Stimulated activated CD4-positive, alpha-beta T cell treated with anti-CD3 and anti-CD28 coated beads, Interleukin-4, amount 100 ng/mL, for 24 hours (primary cell): ENCODE data around the gene MEDAG.
"Not testable (repeated sequence)": the region's sequence is repeated elsewhere in the genome, so short reads cannot be mapped to it uniquely, and the experiment has no call there.

Experiments
- DNase-seq: peaks from one replicate; pipeline ENCODE4 v3.0.0-alpha.2; 2020

The MEDAG gene

GRCh38 chr13:30910676-30911075, 4.6 kb downstream of the MEDAG start:
- DNase-seq = no peak

DNA sequence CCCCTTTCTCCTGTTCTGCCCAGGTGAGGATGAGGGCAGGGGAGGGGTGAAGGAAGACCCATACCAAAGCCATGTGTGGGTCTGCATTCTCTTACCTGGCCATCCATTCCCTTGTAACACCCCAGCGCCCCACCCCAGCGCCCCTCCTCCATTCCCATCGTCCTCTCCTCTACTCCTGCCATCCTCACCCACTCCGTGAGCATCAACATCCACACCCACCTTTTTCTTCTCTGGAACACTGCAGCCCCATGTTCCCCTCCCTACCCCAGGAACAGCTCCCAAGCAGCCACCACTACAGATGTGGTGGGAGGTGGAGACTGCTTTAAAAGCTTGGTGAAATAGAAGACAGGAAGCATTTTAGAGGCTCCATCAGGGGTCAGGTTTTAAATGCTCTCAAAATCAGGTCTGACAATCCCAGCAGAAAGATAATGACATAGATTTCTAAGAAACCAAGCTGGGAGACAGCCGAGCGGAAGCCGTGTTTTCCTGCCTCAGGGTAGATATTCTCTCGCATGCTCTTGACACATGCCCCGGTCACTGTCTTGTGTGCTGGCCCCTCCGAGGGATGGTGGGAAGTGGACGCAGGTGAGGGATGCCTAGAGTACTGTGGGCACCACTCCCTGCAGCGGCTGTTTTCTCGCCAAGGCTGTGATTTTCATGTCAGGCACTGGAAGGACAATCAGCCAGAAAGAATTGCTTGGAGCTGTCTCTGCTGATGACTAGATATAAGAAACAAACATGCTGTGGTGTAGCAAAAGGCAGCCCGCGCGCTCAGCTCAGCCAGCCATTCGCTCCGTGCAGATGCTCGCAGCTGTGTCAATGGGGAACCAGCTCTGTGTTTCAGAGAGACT, 9.8 kb downstream of the MEDAG start:
- no peak for DNase-seq

- no peak for DNase-seq
Measured at GRCh38 chr13:30916991-30917390, 10.9 kb downstream of the MEDAG start.

GRCh38 chr13:30918662-30919405, 12.8 kb downstream of the MEDAG start:
- no peak for DNase-seq

- DNase-seq = no peak
Measured at GRCh38 chr13:30920162-30920909, 14.3 kb downstream of the MEDAG start.

DNA sequence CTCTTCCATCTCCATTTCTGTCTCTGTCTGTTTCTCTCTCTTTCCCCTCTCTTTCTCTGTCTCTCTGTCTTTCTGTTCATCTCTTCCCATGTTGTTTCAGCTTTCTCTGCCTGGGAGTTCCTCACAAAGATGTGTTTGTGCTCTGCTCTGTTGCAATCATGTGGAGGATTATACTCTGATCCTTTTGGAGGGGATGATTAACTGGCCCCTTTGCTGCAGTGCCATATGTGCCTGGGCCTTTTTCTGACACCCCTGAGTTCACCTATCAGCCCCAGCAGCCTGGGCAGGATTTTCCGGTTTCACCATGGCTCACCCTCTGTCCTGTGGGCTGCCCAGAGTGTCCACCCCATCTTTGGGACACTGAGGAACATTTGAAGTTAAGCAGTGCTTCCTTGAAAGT, 17.3 kb downstream of the MEDAG start:
- no peak for DNase-seq

- DNase-seq = no peak
Measured at GRCh38 chr13:30924721-30925120, 18.6 kb downstream of the MEDAG start.

- DNase-seq = no peak
Measured at GRCh38 chr13:30925429-30925828, 19.4 kb downstream of the MEDAG start.

DNA sequence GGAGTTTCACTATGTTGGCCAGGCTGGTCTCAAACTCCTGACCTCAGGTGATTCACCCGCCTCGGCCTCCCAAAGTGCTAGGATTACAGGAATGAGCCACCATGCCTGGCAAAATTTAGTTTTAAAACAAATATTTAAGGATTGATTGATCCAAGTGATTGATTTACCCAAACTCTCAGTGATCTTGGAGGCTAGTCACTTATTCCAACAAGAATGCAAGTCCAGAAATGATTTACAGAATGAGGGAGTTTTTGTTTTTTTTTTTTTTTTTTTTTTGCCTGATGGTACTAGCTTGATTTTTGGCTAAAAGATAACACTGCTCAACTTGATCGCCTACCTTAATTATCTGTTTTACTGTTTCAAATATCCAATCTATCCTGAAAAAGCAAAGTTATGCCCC, 20.7 kb downstream of the MEDAG start:
- DNase-seq = no peak

GRCh38 chr13:30927188-30927587, 21.1 kb downstream of the MEDAG start:
- DNase-seq = not testable (repeated sequence)

GRCh38 chr13:30927595-30927994, 21.5 kb downstream of the MEDAG start:
- DNase-seq = no peak

GRCh38 chr13:30928978-30929377, 22.9 kb downstream of the MEDAG start:
- no peak for DNase-seq

DNA sequence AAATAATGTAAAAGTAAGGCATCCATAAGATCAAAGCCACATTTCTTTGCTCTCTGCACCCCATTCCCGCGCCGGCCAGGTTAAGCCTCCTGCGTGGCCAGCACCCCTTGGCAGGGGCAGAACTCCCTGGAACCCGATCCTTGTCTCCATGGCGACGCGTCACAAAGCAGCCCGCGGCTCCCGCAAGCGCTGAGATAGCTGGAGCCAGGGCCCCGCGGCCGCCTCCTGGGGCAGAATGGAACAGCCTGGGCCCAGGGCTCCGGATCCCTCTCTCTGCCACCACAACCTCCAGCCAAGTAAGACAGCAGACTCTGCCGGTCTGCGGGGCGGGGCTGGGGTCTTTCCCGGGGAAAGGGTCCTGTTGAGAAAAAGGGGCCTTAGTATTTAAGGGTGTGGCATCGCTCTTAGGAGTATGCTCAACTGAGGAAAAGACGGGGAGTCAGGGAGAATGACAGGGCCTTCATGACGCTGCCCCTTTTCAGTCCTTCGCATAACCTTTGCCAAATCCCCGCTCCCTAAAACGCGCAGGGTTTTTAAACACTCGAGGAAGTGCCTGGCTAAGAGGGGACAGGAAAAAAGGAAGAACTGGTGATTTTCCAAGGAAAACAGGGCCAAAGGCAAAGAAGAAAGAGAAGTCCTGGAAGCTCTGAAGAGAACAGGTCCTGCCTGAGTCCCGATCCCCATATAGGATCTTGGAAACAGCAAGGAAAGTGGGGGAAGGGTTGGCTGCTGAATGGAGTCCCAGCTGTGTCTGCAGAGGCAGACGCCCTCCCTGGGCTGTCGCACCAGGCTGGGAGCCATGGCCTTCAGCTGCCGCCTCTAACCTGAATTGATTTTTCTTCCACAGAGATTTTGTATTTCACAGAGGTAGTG, 26.6 kb downstream of the MEDAG start, which contains the start of gene TEX26:
TEX26 (plus strand) TSS at position 176 of the 873 bp plus-strand sequence; CDS start at position 236, 60 bp downstream.
- DNase-seq = no peak

- DNase-seq = no peak
Measured at GRCh38 chr13:30933354-30933670, 27.2 kb downstream of the MEDAG start.

DNA sequence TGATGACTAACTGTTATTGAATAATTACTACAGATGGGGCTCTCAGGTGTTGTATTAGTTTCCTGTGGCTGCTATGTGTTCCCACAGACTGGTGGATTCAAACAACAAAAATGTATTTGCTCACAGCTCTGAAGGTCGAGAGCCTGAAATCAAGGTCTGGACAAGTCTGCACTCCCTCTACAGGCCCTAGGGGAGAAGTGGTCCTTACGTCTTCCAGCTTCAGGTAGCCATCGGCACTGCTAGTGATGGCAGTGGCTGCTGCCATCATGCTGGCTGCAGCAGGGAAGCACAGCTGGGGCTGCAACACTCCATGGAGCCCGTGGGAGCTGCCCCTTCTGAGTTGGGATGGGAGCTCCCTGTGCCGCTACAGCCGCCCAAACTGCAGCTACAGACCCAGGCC, 28.3 kb downstream of the MEDAG start:
- no peak for DNase-seq

GRCh38 chr13:30934803-30935202, 28.7 kb downstream of the MEDAG start:
- no peak for DNase-seq

DNA sequence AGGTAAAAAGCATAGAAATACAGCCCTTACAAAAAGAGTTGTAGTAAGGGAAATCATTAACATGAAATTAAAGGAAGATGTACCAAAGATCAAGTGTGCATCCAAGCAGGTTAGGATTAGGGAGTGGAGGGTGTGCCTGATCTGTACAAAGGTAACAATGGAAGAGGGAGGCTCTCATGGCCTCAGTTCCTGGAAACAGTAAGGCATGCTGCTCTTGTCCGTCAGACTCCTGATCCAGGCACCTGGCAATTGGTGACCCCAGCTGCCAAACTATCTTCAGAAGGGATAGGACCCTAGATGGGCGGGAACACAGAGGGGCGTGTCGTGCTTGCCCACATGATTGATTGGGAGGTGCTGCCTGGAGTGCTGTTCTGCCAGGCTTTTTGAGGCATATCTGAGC, 30.9 kb downstream of the MEDAG start:
- DNase-seq = no peak

DNA sequence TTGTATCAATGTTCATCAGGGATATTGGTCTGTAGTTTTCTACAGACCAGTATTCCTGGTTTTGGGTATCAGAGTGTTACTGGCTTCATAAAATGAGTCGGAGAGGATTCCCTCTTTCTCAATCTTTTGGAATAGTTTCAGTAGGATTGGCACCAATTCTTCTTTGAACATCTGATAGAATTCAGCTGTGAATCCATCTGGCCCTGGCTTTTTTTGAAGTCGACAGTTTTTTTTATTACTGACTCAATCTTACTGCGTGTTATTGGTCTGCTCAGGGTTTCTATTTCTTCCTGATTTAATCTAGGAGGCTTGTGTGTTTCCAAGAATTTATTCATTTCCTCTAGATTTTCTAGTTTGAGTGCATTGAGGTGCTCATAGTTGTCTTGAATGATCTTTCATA, 37.8 kb downstream of the MEDAG start:
- no peak for DNase-seq

DNA sequence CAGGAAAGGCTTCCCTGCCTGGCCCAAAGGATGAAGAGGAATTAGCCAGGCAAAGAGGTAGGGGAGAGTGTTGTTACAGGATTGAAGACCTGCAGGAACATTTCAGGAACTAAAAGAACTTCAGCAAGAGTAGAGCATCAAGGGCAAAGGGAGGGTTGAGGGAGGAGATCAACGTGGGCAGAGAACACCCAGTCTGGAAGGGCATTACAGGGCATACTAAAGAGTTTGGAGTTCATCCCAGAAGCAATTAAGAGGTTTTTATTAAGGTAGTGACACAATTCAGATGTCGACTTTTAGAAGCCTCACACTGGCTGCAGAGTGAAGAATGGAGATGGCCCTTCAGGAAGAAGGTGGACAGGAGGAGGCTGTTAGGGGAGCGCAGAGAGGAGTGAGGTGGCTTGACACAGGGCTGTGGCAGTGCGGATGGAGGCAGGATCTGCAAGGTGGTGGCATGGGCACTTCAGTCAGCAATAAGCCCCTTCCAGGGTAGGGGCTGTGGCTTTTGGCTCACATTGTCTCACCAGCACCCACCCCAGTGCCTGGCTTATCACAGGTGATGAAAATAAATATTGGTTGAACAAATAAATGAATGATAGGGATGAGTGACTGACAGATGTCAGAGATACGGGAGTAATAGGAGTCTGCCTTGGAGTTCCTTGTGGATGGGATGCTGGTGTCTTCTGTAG, 51.3 kb downstream of the MEDAG start:
- DNase-seq = no peak

DNA sequence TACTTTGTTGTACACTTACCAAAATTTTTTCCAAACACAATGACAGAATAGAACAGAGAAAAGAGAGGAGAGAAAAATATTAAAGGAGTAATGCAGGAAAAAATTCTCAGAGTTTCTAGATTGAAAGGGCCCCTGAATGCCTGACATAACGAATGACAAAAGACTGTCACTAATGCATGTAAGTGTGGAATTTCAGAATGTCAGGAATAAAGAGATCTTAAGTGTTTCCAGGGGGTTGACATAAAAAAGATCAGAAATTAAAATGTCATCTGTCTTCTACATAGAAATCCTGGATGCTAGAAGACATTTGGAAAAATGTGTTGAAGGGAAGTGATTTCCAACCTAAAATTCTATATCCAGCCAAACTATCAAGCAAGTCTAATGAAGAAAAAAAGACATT, 53.6 kb downstream of the MEDAG start:
- DNase-seq = no peak

GRCh38 chr13:30963791-30964190, 57.7 kb downstream of the MEDAG start:
- no peak for DNase-seq

DNA sequence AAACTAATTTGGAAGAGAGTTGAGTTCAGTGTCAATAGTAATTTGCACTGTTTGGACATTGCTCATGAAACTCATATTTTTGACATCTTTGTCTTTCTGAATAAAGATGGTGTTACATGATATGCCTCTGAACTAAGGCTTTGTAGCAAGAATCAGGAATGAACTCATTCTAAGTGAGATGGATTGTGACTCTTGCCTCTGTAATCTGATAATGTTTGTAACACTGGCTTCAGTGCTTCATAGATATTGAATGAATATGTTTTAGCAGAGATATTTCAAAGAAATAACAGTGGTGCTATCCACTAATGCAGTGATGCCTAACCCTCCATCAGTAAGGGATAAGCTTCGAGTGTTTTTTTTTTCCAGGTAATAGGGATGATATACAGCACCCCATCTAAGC, 59.3 kb downstream of the MEDAG start:
- DNase-seq = no peak
